Thoracic aorta (tissue), 2 donors: ENCODE data around the gene TCEAL3. TPM values are rescaled to one million over a fixed set of nuclear protein-coding genes. Genes with fewer than 3 reads are reported as not detected.
A peak's percentile ranks its signal among the peaks of the same experiment; 100 is the strongest.

Source experiments
- ATAC-seq: fragments of 150-250 bp; one replicate; pipeline ENCODE4 v1.8.0; 2017; ENCODE audit warnings: low read depth; ENCODE audit not compliant: insufficient number of reproducible peaks, low FRiP score
- DNase-seq: peaks from one replicate; pipeline ENCODE4 v3.0.0-alpha.2; 2020; ENCODE audit warnings: low spot score
- H3K27ac ChIP-seq, 2 donors: fragments of 200-600 bp; sonication (generic); 1 replicate in 1 of 2; 2 replicates in 1 of 2; pipeline ENCODE4 v1.5.1; 2016; ENCODE audit warnings: mild to moderate bottlenecking in 2 of 2, moderate library complexity in 2 of 2
- H3K27me3 ChIP-seq: fragments of 200-600 bp; sonication (generic); replicated peaks from 2 replicates; pipeline ENCODE4 v1.6.0; 2016; ENCODE audit warnings: mild to moderate bottlenecking; ENCODE audit not compliant: insufficient read depth
- H3K36me3 ChIP-seq: fragments of 200-600 bp; sonication (generic); one replicate; pipeline ENCODE4 v1.5.1; 2016
- H3K4me1 ChIP-seq, 2 donors: fragments of 200-600 bp; sonication (generic); 1 replicate in 1 of 2; 2 replicates in 1 of 2; pipeline versions ENCODE4 v1.5.1 to v1.6.0; 2016; ENCODE audit warnings: low read depth in 2 of 2, mild to moderate bottlenecking in 1 of 2; ENCODE audit not compliant: control insufficient read depth in 1 of 2
- H3K4me3 ChIP-seq: fragments of 200-600 bp; sonication (generic); 2 replicates; pipeline ENCODE4 v1.5.1; 2016; ENCODE audit warnings: mild to moderate bottlenecking
- H3K9me3 ChIP-seq: fragments of 200-600 bp; sonication (generic); 2 replicates; pipeline ENCODE4 v1.5.1; 2016
- total RNA-seq, 2 donors: library from RNA; depleted of rRNA; stranded (reverse); fragments of >200 nt; gene quantifications; one replicate each; pipeline versions ENCODE4 v1.1.0 to v1.2.3, GENCODE V29; 2016
- TF ChIP-seq, protein P1 (sequence below): fragments of 200-600 bp; sonication (generic); IDR thresholded peaks from one replicate; pipeline ENCODE4 v1.5.1; 2019; ENCODE audit warnings: antibody characterized with exemption

Gene TCEAL3, protein sequence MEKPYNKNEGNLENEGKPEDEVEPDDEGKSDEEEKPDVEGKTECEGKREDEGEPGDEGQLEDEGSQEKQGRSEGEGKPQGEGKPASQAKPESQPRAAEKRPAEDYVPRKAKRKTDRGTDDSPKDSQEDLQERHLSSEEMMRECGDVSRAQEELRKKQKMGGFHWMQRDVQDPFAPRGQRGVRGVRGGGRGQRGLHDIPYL
- total RNA-seq: 100 to 1,000 TPM in 1 of 2 donors, 10 to 100 TPM in 1; 87.3 to 103 TPM

GRCh38 chrX:103607364-103608305 is at the start of gene TCEAL3:
Gene TCEAL3, plus strand, starts transcription at chrX:103607963. Its CDS starts 1,102 bp downstream, at chrX:103609065.
- Histone ChIP-seq H3K4me3 (peak within 1 kb of the TSS; percentile 81), H3K27ac (peak within 1 kb of the TSS; percentile 81 to 90), H3K4me1 (peaks cover 0 to 6% of the 10 kb centered on the region in 2 donors), H3K27me3 (no peaks in the 10 kb centered on the region), H3K9me3 (no peaks in the 10 kb centered on the region), H3K36me3 (no peaks in the 10 kb centered on the region)
- ATAC-seq: peak; percentile 51
- TF ChIP-seq, protein P1, sequence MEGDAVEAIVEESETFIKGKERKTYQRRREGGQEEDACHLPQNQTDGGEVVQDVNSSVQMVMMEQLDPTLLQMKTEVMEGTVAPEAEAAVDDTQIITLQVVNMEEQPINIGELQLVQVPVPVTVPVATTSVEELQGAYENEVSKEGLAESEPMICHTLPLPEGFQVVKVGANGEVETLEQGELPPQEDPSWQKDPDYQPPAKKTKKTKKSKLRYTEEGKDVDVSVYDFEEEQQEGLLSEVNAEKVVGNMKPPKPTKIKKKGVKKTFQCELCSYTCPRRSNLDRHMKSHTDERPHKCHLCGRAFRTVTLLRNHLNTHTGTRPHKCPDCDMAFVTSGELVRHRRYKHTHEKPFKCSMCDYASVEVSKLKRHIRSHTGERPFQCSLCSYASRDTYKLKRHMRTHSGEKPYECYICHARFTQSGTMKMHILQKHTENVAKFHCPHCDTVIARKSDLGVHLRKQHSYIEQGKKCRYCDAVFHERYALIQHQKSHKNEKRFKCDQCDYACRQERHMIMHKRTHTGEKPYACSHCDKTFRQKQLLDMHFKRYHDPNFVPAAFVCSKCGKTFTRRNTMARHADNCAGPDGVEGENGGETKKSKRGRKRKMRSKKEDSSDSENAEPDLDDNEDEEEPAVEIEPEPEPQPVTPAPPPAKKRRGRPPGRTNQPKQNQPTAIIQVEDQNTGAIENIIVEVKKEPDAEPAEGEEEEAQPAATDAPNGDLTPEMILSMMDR: no peak
- DNase-seq: no peak

- Histone ChIP-seq H3K9me3 (no peaks in the 10 kb centered on the region), H3K27me3 (no peaks in the 10 kb centered on the region), H3K4me3 (no peak overlapping the region), H3K4me1 (no peaks in the 10 kb centered on the region), H3K36me3 (no peaks in the 10 kb centered on the region), H3K27ac (no peak overlapping the region)
- ATAC-seq: no peak
- TF ChIP-seq, protein P1: no peak
- no peak for DNase-seq
Observed at GRCh38 chrX:103560256-103560655, 47.5 kb upstream of the TCEAL3 start.

- no peaks in the 10 kb centered on the region for H3K27me3 ChIP-seq
- no peak overlapping the region for H3K4me3 ChIP-seq
- no peaks in the 10 kb centered on the region for H3K36me3 ChIP-seq
- ATAC-seq (no peak), DNase-seq (no peak)
- TF ChIP-seq, protein P1: no peak
- no peaks in the 10 kb centered on the region for H3K9me3 ChIP-seq
- no peaks in the 10 kb centered on the region for H3K4me1 ChIP-seq
- H3K27ac ChIP-seq: no peak overlapping the region
Observed at GRCh38 chrX:103562801-103563200, 45.0 kb upstream of the TCEAL3 start.

GRCh38 chrX:103565197-103565596 is 42.6 kb upstream of the TCEAL3 start:
- TF ChIP-seq, protein P1: no peak
- no peak overlapping the region for H3K27ac ChIP-seq
- H3K27me3 ChIP-seq: no peaks in the 10 kb centered on the region
- H3K4me3 ChIP-seq: no peak overlapping the region
- DNase-seq (no peak), ATAC-seq (no peak)
- no peaks in the 10 kb centered on the region for H3K9me3 ChIP-seq
- H3K4me1 ChIP-seq: no peaks in the 10 kb centered on the region
- no peaks in the 10 kb centered on the region for H3K36me3 ChIP-seq

DNA sequence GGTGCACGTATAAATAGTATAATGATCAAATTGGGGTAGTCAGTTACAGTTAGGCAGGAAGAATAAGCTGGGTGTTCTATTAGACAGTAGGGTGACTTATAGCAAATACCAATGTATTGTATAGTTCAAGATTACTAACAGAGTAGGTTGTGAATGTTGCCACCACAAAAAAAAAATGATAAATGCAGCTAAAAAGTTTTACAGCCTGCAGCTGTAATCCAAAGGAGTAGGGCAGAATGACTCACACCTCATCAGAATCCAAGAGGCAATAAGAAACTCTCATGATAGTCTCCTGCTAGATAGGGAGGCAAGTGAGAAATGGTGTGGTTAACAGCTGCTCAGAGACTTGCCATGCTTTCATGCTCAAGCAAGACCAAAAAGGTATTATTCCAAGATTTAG is 42.0 kb upstream of the TCEAL3 start:
- Histone ChIP-seq H3K4me1 (no peaks in the 10 kb centered on the region), H3K27me3 (no peaks in the 10 kb centered on the region), H3K9me3 (no peaks in the 10 kb centered on the region), H3K27ac (no peak overlapping the region), H3K4me3 (no peak overlapping the region), H3K36me3 (no peaks in the 10 kb centered on the region)
- ATAC-seq (no peak), DNase-seq (no peak)
- TF ChIP-seq, protein P1: no peak
